ENCODE measurements around the gene DUOXA2.
"Not testable (repeated sequence)": the region's sequence is repeated elsewhere in the genome, so short reads cannot be mapped to it uniquely, and the experiment has no call there.

DUOXA2 gene

GRCh38 chr15:45134046-45134445 lies 19.9 kb downstream of the DUOXA2 start:
- Histone ChIP-seq H3K79me2 (ENCODE audit: insufficient read depth, low read length) (no peaks in the 10 kb centered on the region), H3K9me2 (ENCODE audit: low read depth, low read length) (no peaks in the 10 kb centered on the region), H3K4me2 (ENCODE audit: low read length) (no peak overlapping the region), H3K27me3 (ENCODE audit: insufficient read depth, low read length) (peaks cover 4% of the 10 kb centered on the region; the same call in 1 of the 2 replicates), H3K36me3 (ENCODE audit: insufficient read depth, low read length) (no peaks in the 10 kb centered on the region), H4K20me1 (ENCODE audit: insufficient read depth, low read length) (no peaks in the 10 kb centered on the region), H3F3A (ENCODE audit: insufficient read depth, low read length) (no peaks in the 10 kb centered on the region), H3K9ac (ENCODE audit: low read length) (no peak overlapping the region), H3K4me1 (ENCODE audit: insufficient read depth, low read length, severe bottlenecking) (no peaks in the 10 kb centered on the region), H2AFZ (ENCODE audit: low read length) (no peak overlapping the region), H3K27ac (ENCODE audit: low read depth, low read length, poor library complexity, severe bottlenecking) (no peak overlapping the region), H3K9me3 (ENCODE audit: low read length) (no peaks in the 10 kb centered on the region), H3K4me3 (ENCODE audit: low read depth, low read length, poor library complexity, severe bottlenecking) (no peak overlapping the region)
- no peak for TF ChIP-seq CTCF (IDR thresholded peaks at IDR 0.05; ENCODE audit: low read length)
- TF ChIP-seq EZH2 (IDR thresholded peaks at IDR 0.05; ENCODE audit: borderline replicate concordance, low read length): no peak

- no peaks in the 10 kb centered on the region for H3K79me2 ChIP-seq (ENCODE audit: insufficient read depth, low read length)
- no peaks in the 10 kb centered on the region for H3K9me2 ChIP-seq (ENCODE audit: low read depth, low read length)
- no peak overlapping the region for H3K4me3 ChIP-seq (ENCODE audit: low read depth, low read length, poor library complexity, severe bottlenecking)
- TF ChIP-seq EZH2 (IDR thresholded peaks at IDR 0.05; ENCODE audit: borderline replicate concordance, low read length) (no peak), CTCF (IDR thresholded peaks at IDR 0.05; ENCODE audit: low read length) (no peak)
- H4K20me1 ChIP-seq (ENCODE audit: insufficient read depth, low read length): no peaks in the 10 kb centered on the region
- no peak overlapping the region for H2AFZ ChIP-seq (ENCODE audit: low read length)
- peaks cover 4% of the 10 kb centered on the region; the same call in 1 of the 2 replicates for H3K27me3 ChIP-seq (ENCODE audit: insufficient read depth, low read length)
- H3K36me3 ChIP-seq (ENCODE audit: insufficient read depth, low read length): no peaks in the 10 kb centered on the region
- no peaks in the 10 kb centered on the region for H3F3A ChIP-seq (ENCODE audit: insufficient read depth, low read length)
- no peak overlapping the region for H3K27ac ChIP-seq (ENCODE audit: low read depth, low read length, poor library complexity, severe bottlenecking)
- no peaks in the 10 kb centered on the region for H3K9me3 ChIP-seq (ENCODE audit: low read length)
- H3K4me2 ChIP-seq (ENCODE audit: low read length): no peak overlapping the region
- no peak overlapping the region for H3K9ac ChIP-seq (ENCODE audit: low read length)
- no peaks in the 10 kb centered on the region for H3K4me1 ChIP-seq (ENCODE audit: insufficient read depth, low read length, severe bottlenecking)
Observed at GRCh38 chr15:45134682-45135604, 20.8 kb downstream of the DUOXA2 start.

GRCh38 chr15:45135705-45136377 lies 21.7 kb downstream of the DUOXA2 start:
- not testable (repeated sequence) for H3K9me3 ChIP-seq (ENCODE audit: low read length); H3K79me2 ChIP-seq (ENCODE audit: insufficient read depth, low read length); H3K4me3 ChIP-seq (ENCODE audit: low read depth, low read length, poor library complexity, severe bottlenecking); H3K9me2 ChIP-seq (ENCODE audit: low read depth, low read length); H2AFZ ChIP-seq (ENCODE audit: low read length); H3K27ac ChIP-seq (ENCODE audit: low read depth, low read length, poor library complexity, severe bottlenecking); H3K36me3 ChIP-seq (ENCODE audit: insufficient read depth, low read length); H3K4me2 ChIP-seq (ENCODE audit: low read length); H4K20me1 ChIP-seq (ENCODE audit: insufficient read depth, low read length); H3K27me3 ChIP-seq (ENCODE audit: insufficient read depth, low read length); H3F3A ChIP-seq (ENCODE audit: insufficient read depth, low read length); H3K9ac ChIP-seq (ENCODE audit: low read length); H3K4me1 ChIP-seq (ENCODE audit: insufficient read depth, low read length, severe bottlenecking)

Measured in OCI-LY1 (cell line).